Right atrium auricular region (tissue), 2 donors: ENCODE data around the gene SYCE1L. TPM values are rescaled to one million over a fixed set of nuclear protein-coding genes. Genes with fewer than 3 reads are reported as not detected.

Source experiments
- DNase-seq: peaks from one replicate; pipeline ENCODE4 v3.0.0-alpha.2; 2019; ENCODE audit warnings: low spot score
- H3K27ac ChIP-seq, 2 donors: fragments of 200-600 bp; sonication (generic); 1 replicate in 1 of 2; 2 replicates in 1 of 2; pipeline ENCODE4 v1.5.1; 2016 to 2019
- H3K27me3 ChIP-seq, 2 donors: fragments of 200-600 bp; sonication (generic); one replicate each; pipeline versions ENCODE4 v1.5.1 to v1.6.0; 2017 to 2019
- H3K36me3 ChIP-seq: fragments of 200-600 bp; sonication (generic); one replicate; pipeline ENCODE4 v1.5.1; 2016
- H3K4me1 ChIP-seq, 2 donors: fragments of 200-600 bp; sonication (generic); one replicate each; pipeline versions ENCODE4 v1.5.1 to v1.6.0; 2017 to 2019
- H3K4me3 ChIP-seq, 2 donors: fragments of 200-600 bp; sonication (generic); 1 replicate in 1 of 2; 2 replicates in 1 of 2; pipeline ENCODE4 v1.5.1; 2017 to 2019; ENCODE audit warnings: mild to moderate bottlenecking in 1 of 2, moderate library complexity in 1 of 2
- H3K9me3 ChIP-seq, 2 donors: fragments of 200-600 bp; sonication (generic); one replicate each; pipeline ENCODE4 v1.5.1; 2019
- total RNA-seq, 2 donors: library from RNA; depleted of rRNA; stranded (reverse); fragments of >200 nt; gene quantifications; one replicate each; pipeline ENCODE4 v1.1.0, GENCODE V29; 2016
- TF ChIP-seq, protein P1 (sequence below), 2 donors: fragments of 200-600 bp; sonication (generic); IDR thresholded peaks; one replicate each; pipeline ENCODE4 v1.5.1; 2019; ENCODE audit warnings: antibody characterized with exemption in 2 of 2

SYCE1L gene
- total RNA-seq, 2 donors from 2014 or later, result 1.8 TPM; not detected in 1

DNA sequence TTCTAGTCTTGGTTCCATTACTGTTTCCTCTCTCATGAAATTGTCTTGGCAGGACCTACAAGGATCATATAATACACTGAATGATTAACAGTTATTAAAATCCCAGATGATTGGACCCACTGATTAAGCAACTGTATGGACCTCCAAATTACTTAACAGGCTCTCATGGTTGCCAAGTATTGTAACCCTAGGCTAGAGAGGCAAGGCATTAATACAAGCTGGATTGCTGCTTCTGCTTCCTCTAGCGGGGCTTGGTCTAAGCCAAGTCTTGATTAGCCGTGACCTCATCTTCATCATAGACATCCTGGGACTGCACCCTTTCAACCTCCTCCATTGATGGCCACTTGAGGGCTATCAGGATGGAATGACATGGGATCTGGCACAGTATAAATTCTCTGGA, 46.9 kb downstream of the SYCE1L start:
- no peaks in the 10 kb centered on the region for H3K27me3 ChIP-seq
- H3K4me1 ChIP-seq, result no peaks in the 10 kb centered on the region
- no peak for DNase-seq
- TF ChIP-seq, protein P1, sequence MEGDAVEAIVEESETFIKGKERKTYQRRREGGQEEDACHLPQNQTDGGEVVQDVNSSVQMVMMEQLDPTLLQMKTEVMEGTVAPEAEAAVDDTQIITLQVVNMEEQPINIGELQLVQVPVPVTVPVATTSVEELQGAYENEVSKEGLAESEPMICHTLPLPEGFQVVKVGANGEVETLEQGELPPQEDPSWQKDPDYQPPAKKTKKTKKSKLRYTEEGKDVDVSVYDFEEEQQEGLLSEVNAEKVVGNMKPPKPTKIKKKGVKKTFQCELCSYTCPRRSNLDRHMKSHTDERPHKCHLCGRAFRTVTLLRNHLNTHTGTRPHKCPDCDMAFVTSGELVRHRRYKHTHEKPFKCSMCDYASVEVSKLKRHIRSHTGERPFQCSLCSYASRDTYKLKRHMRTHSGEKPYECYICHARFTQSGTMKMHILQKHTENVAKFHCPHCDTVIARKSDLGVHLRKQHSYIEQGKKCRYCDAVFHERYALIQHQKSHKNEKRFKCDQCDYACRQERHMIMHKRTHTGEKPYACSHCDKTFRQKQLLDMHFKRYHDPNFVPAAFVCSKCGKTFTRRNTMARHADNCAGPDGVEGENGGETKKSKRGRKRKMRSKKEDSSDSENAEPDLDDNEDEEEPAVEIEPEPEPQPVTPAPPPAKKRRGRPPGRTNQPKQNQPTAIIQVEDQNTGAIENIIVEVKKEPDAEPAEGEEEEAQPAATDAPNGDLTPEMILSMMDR (IDR thresholded peaks at IDR 0.05), result no peak
- no peaks in the 10 kb centered on the region for H3K9me3 ChIP-seq
- no peak overlapping the region for H3K27ac ChIP-seq
- H3K36me3 ChIP-seq, result no peaks in the 10 kb centered on the region
- H3K4me3 ChIP-seq, result no peak overlapping the region

DNA sequence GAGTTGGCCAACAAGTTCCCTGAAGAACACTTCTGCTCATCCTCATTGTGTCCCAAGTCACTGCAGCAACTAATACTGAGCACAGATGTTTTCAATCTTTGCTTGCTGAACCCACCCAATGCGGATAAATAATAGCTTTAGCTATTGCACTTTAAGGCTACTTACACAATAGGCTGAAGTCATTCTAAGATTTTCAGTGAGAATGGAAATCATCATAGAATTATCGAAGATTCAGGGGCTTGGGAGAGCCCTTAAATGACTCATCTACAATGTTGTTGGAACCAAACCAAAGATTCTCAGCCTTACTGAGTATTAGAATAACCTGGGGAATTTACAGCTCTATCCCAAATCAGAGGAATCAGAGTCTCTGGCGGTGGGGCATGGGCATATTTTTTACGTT, 51.2 kb downstream of the SYCE1L start:
- DNase-seq, result no peak
- H3K4me1 ChIP-seq, result no peaks in the 10 kb centered on the region
- no peaks in the 10 kb centered on the region for H3K9me3 ChIP-seq
- H3K27ac ChIP-seq, result no peak overlapping the region
- no peaks in the 10 kb centered on the region for H3K36me3 ChIP-seq
- no peak overlapping the region for H3K4me3 ChIP-seq
- TF ChIP-seq, protein P1 (IDR thresholded peaks at IDR 0.05), result no peak
- no peaks in the 10 kb centered on the region for H3K27me3 ChIP-seq

Other genes with a start within 250 kb of the SYCE1L start
- 10 to 100 TPM; 10.8 to 17.6 TPM for gene MON1B, start 8.2 kb upstream of the SYCE1L start, total RNA-seq
- not detected for gene ADAMTS18, start 235.6 kb downstream of the SYCE1L start, total RNA-seq